Endothelial cell of umbilical vein (primary cell): Measurements from ENCODE around the gene DCLK2. TPM values are rescaled to one million over a fixed set of nuclear protein-coding genes. Genes with fewer than 3 reads are reported as not detected.

ENCODE experiments used
- BruUV-seq: library from RNA; stranded (reverse); fragments of 400-500 nt; replicated peaks from 2 replicates; lab custom pipeline; 2021; lab: Mats Ljungman, UMichigan
- CTCF ChIA-PET: fragments of 300-600, 350-600 bp; sonication (Branson Sonifier 250); formaldehyde crosslinking; loops from one replicate; lab custom pipeline; 2021; ENCODE audit warnings: antibody characterized with exemption, inconsistent platforms; lab: Charles Lee
- POLR2A ChIA-PET: fragments of 300-600, 350-600 bp; sonication (Branson Sonifier 250); formaldehyde crosslinking; loops from one replicate; lab custom pipeline; 2021; ENCODE audit warnings: antibody characterized with exemption, inconsistent platforms; lab: Charles Lee
- DNase-seq: peaks from one replicate; pipeline ENCODE4 v3.0.0-alpha.2; 2011; ENCODE audit warnings: low read depth, low spot score
- FAIRE-seq: peaks from 2 replicates; lab custom pipeline; 2011; peaks lifted over from hg19 to GRCh38; lab: Jason Lieb, UNC
- H2AFZ ChIP-seq: 2 replicates; pipeline ENCODE4 v1.6.0; 2012; ENCODE audit warnings: low read depth, low read length, control low read depth, inconsistent platforms
- H3K27ac ChIP-seq: 2 replicates; pipeline ENCODE4 v1.5.1; 2011; ENCODE audit warnings: low read depth, mild to moderate bottlenecking, control low read depth, low read length, moderate library complexity; ENCODE audit not compliant: insufficient read depth
- H3K27me3 ChIP-seq, 2 experiments: 2 replicates each; pipeline versions ENCODE4 v1.6.0 to v1.6.1; 2011; ENCODE audit warnings: low read length in 2 of 2, mixed read lengths in 1 of 2; ENCODE audit not compliant: control insufficient read depth in 2 of 2, insufficient read depth in 2 of 2
- H3K36me3 ChIP-seq, 2 experiments: 2 replicates in 1 of 2; 3 replicates in 1 of 2; pipeline ENCODE4 v1.5.1; 2011; ENCODE audit warnings: low read length in 2 of 2, mild to moderate bottlenecking in 1 of 2, moderate library complexity in 1 of 2; ENCODE audit not compliant: control insufficient read depth in 2 of 2, insufficient read depth in 2 of 2; ENCODE audit errors: extremely low read depth in 1 of 2
- H3K4me1 ChIP-seq: 3 replicates; pipeline ENCODE4 v1.5.1; 2011; ENCODE audit warnings: mild to moderate bottlenecking, low read length; ENCODE audit not compliant: control insufficient read depth, insufficient read depth; ENCODE audit errors: extremely low read depth
- H3K4me2 ChIP-seq: 2 replicates; pipeline ENCODE4 v1.6.1; 2011; ENCODE audit warnings: low read length, control low read depth, mixed read lengths; ENCODE audit not compliant: insufficient read depth
- H3K4me3 ChIP-seq, 3 experiments: fragments of 200-600 bp in 1 of 3; sonication (generic), shearing (Covaris generic) in 1 of 3; replicated peaks in 1 of 3; 2 replicates each; pipeline ENCODE4 v1.5.1; 2011 to 2016; ENCODE audit warnings: control low read depth in 3 of 3, low read length in 3 of 3, mild to moderate bottlenecking in 2 of 3, inconsistent platforms in 1 of 3, low read depth in 1 of 3, moderate library complexity in 1 of 3; ENCODE audit not compliant: insufficient read depth in 1 of 3
- H3K79me2 ChIP-seq: 2 replicates; pipeline ENCODE4 v1.6.0; 2012; ENCODE audit warnings: low read length, inconsistent platforms; ENCODE audit not compliant: control insufficient read depth, insufficient read depth
- H3K9ac ChIP-seq: replicated peaks from 2 replicates; pipeline ENCODE3; 2011; ENCODE audit warnings: low read length, control low read depth; ENCODE audit not compliant: insufficient read depth; ENCODE audit errors: extremely low read depth
- H3K9me1 ChIP-seq: replicated peaks from 3 replicates; pipeline ENCODE4 v1.6.0; 2011; ENCODE audit warnings: mild to moderate bottlenecking, low read length; ENCODE audit not compliant: control insufficient read depth, insufficient read depth; ENCODE audit errors: extremely low read depth
- H3K9me3 ChIP-seq: replicated peaks from 2 replicates; pipeline ENCODE4 v1.5.1; 2012; ENCODE audit warnings: low read length, inconsistent platforms; ENCODE audit not compliant: control insufficient read depth, insufficient read depth
- H4K20me1 ChIP-seq: replicated peaks from 2 replicates; pipeline ENCODE3; 2011; ENCODE audit warnings: mild to moderate bottlenecking, low read length; ENCODE audit not compliant: control insufficient read depth, insufficient read depth; ENCODE audit errors: extremely low read depth
- CTCF ChIP-seq, 2 donors: IDR thresholded peaks; 1 replicate in 1 of 2; 2 replicates in 1 of 2; pipeline ENCODE4 v1.5.1; 2011; ENCODE audit warnings: low read length in 2 of 2, mild to moderate bottlenecking in 2 of 2, moderate library complexity in 2 of 2, control low read depth in 1 of 2, inconsistent platforms in 1 of 2, low read depth in 1 of 2; ENCODE audit not compliant: insufficient read depth in 1 of 2; ENCODE audit errors: extremely low read depth in 1 of 2
- EZH2 ChIP-seq: IDR thresholded peaks from 2 replicates; pipeline ENCODE4 v1.6.1; 2012; ENCODE audit warnings: borderline replicate concordance, low read depth, mild to moderate bottlenecking, moderate library complexity, low read length, inconsistent platforms; ENCODE audit not compliant: severe bottlenecking
- FOS ChIP-seq: IDR thresholded peaks from 2 replicates; pipeline ENCODE4 v1.6.1; 2011; ENCODE audit warnings: mild to moderate bottlenecking, low read length, moderate library complexity, borderline replicate concordance; ENCODE audit not compliant: insufficient read depth
- GATA2 ChIP-seq: IDR thresholded peaks from 2 replicates; pipeline ENCODE4 v1.7.0; 2011; ENCODE audit warnings: low read depth, mild to moderate bottlenecking, moderate library complexity, mixed read lengths, low read length; ENCODE audit not compliant: insufficient read length, insufficient read depth
- MAX ChIP-seq: IDR thresholded peaks from 2 replicates; pipeline ENCODE4 v1.6.1; 2011; ENCODE audit not compliant: insufficient read depth, insufficient read length
- dilution Hi-C: fragments of 300-500 bp; cut with MboI; formaldehyde crosslinking; loops from one replicate; pipeline ENCODE4 v1.15.0; 2019; ENCODE audit warnings: low sequenced_read_pairs; ENCODE audit not compliant: extremely low pct_ligation_motif_present
- intact Hi-C: fragments of 100-400 bp; cut with micrococcal nuclease; formaldehyde crosslinking; loops from one replicate; pipeline ENCODE4 v1.10.0; 2022
- polyA plus RNA-seq, 4 experiments: library from polyadenylated mRNA; depleted of rRNA in 3 of 4; stranded (reverse) in 3 of 4; unstranded in 1 of 4; fragments of >200 nt; gene quantifications; 2 replicates each; pipeline versions ENCODE4 v1.2.1 to v1.2.3, GENCODE V29; 2011 to 2012; ENCODE audit warnings: missing spikeins in 1 of 4
- total RNA-seq: library from RNA; stranded (reverse); gene quantifications from 2 replicates; pipeline ENCODE4 v1.2.3, GENCODE V29; 2021

The DCLK2 gene
- total and polyA plus RNA-seq, 2 donors (not counting 3 experiments of a cell fraction or from before 2014, with no cell fraction given) = 1.7 to 4.7 TPM

GRCh38 chr4:150207871-150208270 lies 129.6 kb downstream of the DCLK2 start:
- intact Hi-C loops = loop anchor here (2.0 kb wide), 1 partner anchor 35 kb away; no protein-coding TSS in a partner anchor
- TF ChIP-seq FOS = no peak

GRCh38 chr4:150209140-150209829 lies 131.0 kb downstream of the DCLK2 start:
- peak; percentile 73 for DNase-seq
- no peaks in the 10 kb centered on the region for H3K4me1 ChIP-seq
- no peak overlapping the region for H3K27ac ChIP-seq
- TF ChIP-seq GATA2 = no peak
- no peak for TF ChIP-seq EZH2
- TF ChIP-seq CTCF (IDR thresholded peaks at IDR 0.05; ENCODE audit: extremely low read depth in 1 of 2, insufficient read depth in 1 of 2, low read depth in 1 of 2, low read length in 2 of 2) = peak; percentile 59 to 69
- no peak for TF ChIP-seq MAX
- H3K27me3 ChIP-seq = no peaks in the 10 kb centered on the region
- H2AFZ ChIP-seq = no peak overlapping the region
- H3K36me3 ChIP-seq = no peaks in the 10 kb centered on the region
- H3K4me2 ChIP-seq = no peak overlapping the region
- intact Hi-C loops (loop anchor here (1.0 to 2.0 kb wide), 5 partner anchors 34 to 210 kb away; partner anchors contain the start of gene DCLK2), dilution Hi-C loops (no loop called here)
- H4K20me1 ChIP-seq = no peaks in the 10 kb centered on the region
- H3K9me3 ChIP-seq = no peaks in the 10 kb centered on the region
- ChIA-PET POLR2A (no interaction called here), CTCF (interaction anchor here (0.5 to 7.5 kb wide), 73 partner anchors 9 to 658 kb away, joined by 3 to 299 read pairs (median 5); partner anchors contain the start of gene DCLK2)
- no peak overlapping the region for H3K4me3 ChIP-seq
- no TSS peak for BruUV-seq
- peak; percentile 78 for FAIRE-seq
- H3K9ac ChIP-seq = no peak overlapping the region
- no peaks in the 10 kb centered on the region for H3K79me2 ChIP-seq
- H3K9me1 ChIP-seq = no peaks in the 10 kb centered on the region

More at GRCh38 chr4:150207871-150208270, 129.6 kb downstream of the DCLK2 start:
- FAIRE-seq (no peak), DNase-seq (no peak)
- Histone ChIP-seq H3K79me2 (no peaks in the 10 kb centered on the region), H4K20me1 (no peaks in the 10 kb centered on the region), H3K4me2 (no peak overlapping the region), H3K36me3 (no peaks in the 10 kb centered on the region), H3K27ac (no peak overlapping the region), H3K27me3 (no peaks in the 10 kb centered on the region), H3K9me3 (no peaks in the 10 kb centered on the region), H3K4me3 (no peak overlapping the region), H2AFZ (no peak overlapping the region), H3K9me1 (no peaks in the 10 kb centered on the region), H3K9ac (no peak overlapping the region), H3K4me1 (no peaks in the 10 kb centered on the region)
- no TSS peak for BruUV-seq
- ChIA-PET CTCF (interaction anchor here (1.6 to 7.5 kb wide), 11 partner anchors 8 to 201 kb away, joined by 5 to 299 read pairs (median 17); partner anchors contain the start of gene DCLK2), POLR2A (no interaction called here)
- dilution Hi-C loops = no loop called here
